ENCODE results near the gene CHRM1. TPM values are rescaled to one million over a fixed set of nuclear protein-coding genes. Genes with fewer than 3 reads are reported as not detected.

CHRM1 gene
- total RNA-seq, 1 experiment from 2014 or later: 0.41 TPM

DNA sequence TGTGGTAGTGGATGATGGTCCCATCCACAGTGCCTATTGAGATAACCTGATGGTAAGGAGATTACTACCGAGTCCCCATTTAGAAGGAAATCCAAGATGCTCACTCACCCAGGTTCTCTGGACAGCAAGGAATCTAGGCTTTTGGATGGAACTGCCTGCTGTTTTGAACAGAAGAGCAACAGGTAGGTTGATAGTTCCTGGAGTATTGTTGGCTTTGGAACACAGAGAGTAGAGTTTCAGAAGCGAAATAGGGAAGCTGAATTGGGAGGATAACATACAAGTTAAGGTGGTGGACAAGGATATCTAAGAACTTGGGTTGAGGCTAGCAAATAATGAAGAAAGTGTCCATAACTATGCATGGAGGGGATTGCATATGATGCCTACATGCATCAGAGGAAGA, 36.0 kb upstream of the CHRM1 start:
- Histone ChIP-seq H3K4me1 (ENCODE audit: insufficient read depth, low read length, poor library complexity, severe bottlenecking) (peaks cover 11% of the 10 kb centered on the region), H3K9me3 (ENCODE audit: low read depth, low read length, poor library complexity, severe bottlenecking) (no peaks in the 10 kb centered on the region), H3K36me3 (ENCODE audit: insufficient read depth, low read length, poor library complexity, severe bottlenecking) (no peaks in the 10 kb centered on the region), H3K4me3 (ENCODE audit: low read depth, low read length, poor library complexity, severe bottlenecking) (no peak overlapping the region), H3K27ac (ENCODE audit: low read depth, low read length, poor library complexity, severe bottlenecking) (no peak overlapping the region), H3K27me3 (replicated peaks; ENCODE audit: insufficient read depth, low read depth, low read length, poor library complexity) (no peaks in the 10 kb centered on the region)
- DNase-seq (ENCODE audit: low spot score): no peak
- POLR2A ChIA-PET (ENCODE audit: low non-redundant PET): no interaction called here
- CTCF ChIA-PET: no interaction called here
- intact Hi-C loops (cut with micrococcal nuclease; ENCODE audit: unreplicated experiment): no loop called here
- no peak for TF ChIP-seq EZH2 (IDR thresholded peaks at IDR 0.05; ENCODE audit: borderline replicate concordance, low read depth, low read length, poor library complexity, severe bottlenecking)
- TF ChIP-seq, protein P1, sequence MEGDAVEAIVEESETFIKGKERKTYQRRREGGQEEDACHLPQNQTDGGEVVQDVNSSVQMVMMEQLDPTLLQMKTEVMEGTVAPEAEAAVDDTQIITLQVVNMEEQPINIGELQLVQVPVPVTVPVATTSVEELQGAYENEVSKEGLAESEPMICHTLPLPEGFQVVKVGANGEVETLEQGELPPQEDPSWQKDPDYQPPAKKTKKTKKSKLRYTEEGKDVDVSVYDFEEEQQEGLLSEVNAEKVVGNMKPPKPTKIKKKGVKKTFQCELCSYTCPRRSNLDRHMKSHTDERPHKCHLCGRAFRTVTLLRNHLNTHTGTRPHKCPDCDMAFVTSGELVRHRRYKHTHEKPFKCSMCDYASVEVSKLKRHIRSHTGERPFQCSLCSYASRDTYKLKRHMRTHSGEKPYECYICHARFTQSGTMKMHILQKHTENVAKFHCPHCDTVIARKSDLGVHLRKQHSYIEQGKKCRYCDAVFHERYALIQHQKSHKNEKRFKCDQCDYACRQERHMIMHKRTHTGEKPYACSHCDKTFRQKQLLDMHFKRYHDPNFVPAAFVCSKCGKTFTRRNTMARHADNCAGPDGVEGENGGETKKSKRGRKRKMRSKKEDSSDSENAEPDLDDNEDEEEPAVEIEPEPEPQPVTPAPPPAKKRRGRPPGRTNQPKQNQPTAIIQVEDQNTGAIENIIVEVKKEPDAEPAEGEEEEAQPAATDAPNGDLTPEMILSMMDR (conservative IDR thresholded peaks at IDR 0.05; ENCODE audit: low read depth, low read length): no peak
- BruUV-seq (replicated peaks): no TSS peak

- TF ChIP-seq, protein P1 (conservative IDR thresholded peaks at IDR 0.05; ENCODE audit: low read depth, low read length): no peak
- TF ChIP-seq EZH2 (IDR thresholded peaks at IDR 0.05; ENCODE audit: borderline replicate concordance, low read depth, low read length, poor library complexity, severe bottlenecking): no peak
- Histone ChIP-seq H3K27ac (ENCODE audit: low read depth, low read length, poor library complexity, severe bottlenecking) (no peak overlapping the region), H3K9me3 (ENCODE audit: low read depth, low read length, poor library complexity, severe bottlenecking) (no peaks in the 10 kb centered on the region), H3K27me3 (replicated peaks; ENCODE audit: insufficient read depth, low read depth, low read length, poor library complexity) (no peaks in the 10 kb centered on the region), H3K36me3 (ENCODE audit: insufficient read depth, low read length, poor library complexity, severe bottlenecking) (no peaks in the 10 kb centered on the region), H3K4me1 (ENCODE audit: insufficient read depth, low read length, poor library complexity, severe bottlenecking) (peaks cover 11% of the 10 kb centered on the region), H3K4me3 (ENCODE audit: low read depth, low read length, poor library complexity, severe bottlenecking) (no peak overlapping the region)
- BruUV-seq (replicated peaks): no TSS peak
- POLR2A ChIA-PET (ENCODE audit: low non-redundant PET): no interaction called here
- CTCF ChIA-PET: interaction anchor here (0.6 kb wide), 1 partner anchor 16 kb away, joined by 3 read pairs; no protein-coding TSS in a partner anchor
- DNase-seq (ENCODE audit: low spot score): no peak
- intact Hi-C loops (cut with micrococcal nuclease; ENCODE audit: unreplicated experiment): no loop called here
Measured at GRCh38 chr11:62954478-62954877, 33.3 kb upstream of the CHRM1 start.

DNA sequence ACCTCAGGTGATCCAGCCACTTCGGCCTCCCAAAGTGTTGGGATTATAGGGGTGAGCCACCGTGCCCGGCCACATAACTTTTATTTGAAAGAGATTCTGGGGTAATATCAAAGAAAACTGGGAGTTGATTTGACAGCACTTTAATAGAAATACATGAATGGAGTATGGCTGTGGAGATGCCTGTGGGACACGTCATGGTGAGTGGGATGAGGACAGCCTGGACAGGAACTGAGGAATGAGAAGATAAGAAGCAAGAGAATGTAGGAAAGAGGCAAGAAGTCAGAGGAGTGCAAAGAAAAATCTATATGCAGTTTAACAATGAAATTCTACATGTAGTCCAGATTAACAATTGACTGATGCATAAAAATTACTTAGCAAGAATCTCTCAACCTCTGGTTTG, 32.6 kb upstream of the CHRM1 start:
- H3K27me3 ChIP-seq (replicated peaks; ENCODE audit: insufficient read depth, low read depth, low read length, poor library complexity): no peaks in the 10 kb centered on the region
- no TSS peak for BruUV-seq (replicated peaks)
- H3K9me3 ChIP-seq (ENCODE audit: low read depth, low read length, poor library complexity, severe bottlenecking): no peaks in the 10 kb centered on the region
- ChIA-PET CTCF (no interaction called here), POLR2A (ENCODE audit: low non-redundant PET) (interaction anchor here (0.6 kb wide), 1 partner anchor 122 kb away, joined by 6 read pairs; the partner anchor contains the start of gene STX5)
- H3K4me1 ChIP-seq (ENCODE audit: insufficient read depth, low read length, poor library complexity, severe bottlenecking): peaks cover 5% of the 10 kb centered on the region
- H3K36me3 ChIP-seq (ENCODE audit: insufficient read depth, low read length, poor library complexity, severe bottlenecking): no peaks in the 10 kb centered on the region
- intact Hi-C loops (cut with micrococcal nuclease; ENCODE audit: unreplicated experiment): no loop called here
- H3K27ac ChIP-seq (ENCODE audit: low read depth, low read length, poor library complexity, severe bottlenecking): no peak overlapping the region
- H3K4me3 ChIP-seq (ENCODE audit: low read depth, low read length, poor library complexity, severe bottlenecking): no peak overlapping the region
- DNase-seq (ENCODE audit: low spot score): no peak
- TF ChIP-seq, protein P1 (conservative IDR thresholded peaks at IDR 0.05; ENCODE audit: low read depth, low read length): no peak
- no peak for TF ChIP-seq EZH2 (IDR thresholded peaks at IDR 0.05; ENCODE audit: borderline replicate concordance, low read depth, low read length, poor library complexity, severe bottlenecking)
